ENCODE data around the gene INPP5K. TPM values are rescaled to one million over a fixed set of nuclear protein-coding genes. Genes with fewer than 3 reads are reported as not detected.
A peak's percentile ranks its signal among the peaks of the same experiment; 100 is the strongest.

The INPP5K gene
- total and polyA plus RNA-seq, 2 of the 4 experiments (the other 2 are of a cell fraction): 14.9 to 17.4 TPM

GRCh38 chr17:1560101-1560857 lies 43.9 kb upstream of the INPP5K start:
- no peak overlapping the region for H2AFZ ChIP-seq (replicated peaks; ENCODE audit: low read length, poor library complexity)
- no peak overlapping the region for H3K4me3 ChIP-seq (ENCODE audit: insufficient read depth, low read depth, low read length)
- H3K23ac ChIP-seq (ENCODE audit: low read depth, low read length): peak overlapping the region; percentile 62; the same call in 1 of the 2 replicates
- no peak overlapping the region for H2AK9ac ChIP-seq (replicated peaks; ENCODE audit: low read depth, low read length, poor library complexity)
- no peak overlapping the region for H2BK120ac ChIP-seq (ENCODE audit: low read depth, low read length)
- ATAC-seq (ENCODE audit: low read depth): no peak
- H4K5ac ChIP-seq (ENCODE audit: low read depth, low read length): no peak overlapping the region
- intact Hi-C loops (cut with micrococcal nuclease) (loop anchor here (5.0 kb wide), 1 partner anchor 283 kb away; the partner anchor contains the start of gene TRARG1), in situ Hi-C loops (cut with MboI; ENCODE audit: low sequenced_read_pairs) (no loop called here), dilution Hi-C loops (cut with HindIII; ENCODE audit: low sequenced_read_pairs, unreplicated experiment) (no loop called here)
- no peak overlapping the region for H3K4me2 ChIP-seq (ENCODE audit: low read depth, low read length)
- no peak overlapping the region for H2AK5ac ChIP-seq (ENCODE audit: low read depth, low read length)
- H3K4me1 ChIP-seq (ENCODE audit: control insufficient read depth, insufficient read depth, low read length): peaks cover 9% of the 10 kb centered on the region; the same call in 1 of the 2 replicates
- ChIA-PET CTCF (interaction anchor here (1.3 kb wide), 1 partner anchor 14 kb away, joined by 3 read pairs; no protein-coding TSS in a partner anchor), POLR2A (ENCODE audit: unreplicated experiment) (no interaction called here)
- no peaks in the 10 kb centered on the region for H3K9me3 ChIP-seq (ENCODE audit: control insufficient read depth, insufficient read depth, low read length)
- H3K14ac ChIP-seq (replicated peaks; ENCODE audit: low read depth, low read length): no peak overlapping the region
- H3K27ac ChIP-seq (ENCODE audit: insufficient read depth, low read length): no peak overlapping the region
- DNase-seq: no peak
- 0 out of 2 replicates have a peak overlapping the region, but pooled peaks have one; percentile 90 for H3K9ac ChIP-seq (ENCODE audit: low read depth, low read length)
- BruUV-seq (replicated peaks): no TSS peak
- no peak overlapping the region for H2BK20ac ChIP-seq (ENCODE audit: low read depth, low read length)
- H4K91ac ChIP-seq (ENCODE audit: insufficient read depth, low read depth, low read length): no peak overlapping the region
- peaks cover 13% of the 10 kb centered on the region for H3K36me3 ChIP-seq (ENCODE audit: control insufficient read depth, insufficient read depth, low read length)
- H4K20me1 ChIP-seq (ENCODE audit: insufficient read depth, low read length): peaks cover 64% of the 10 kb centered on the region
- H3K56ac ChIP-seq (ENCODE audit: extremely low read depth, insufficient read depth, low read length): no peak overlapping the region
- no peak overlapping the region for H3K18ac ChIP-seq (ENCODE audit: low read depth, low read length)
- no peak overlapping the region for H2BK15ac ChIP-seq (ENCODE audit: low read depth, low read length)
- no peak overlapping the region for H4K8ac ChIP-seq (ENCODE audit: low read depth in 2 of 2, low read length in 2 of 2)
- H3K27me3 ChIP-seq (ENCODE audit: control insufficient read depth, insufficient read depth, low read length): no peaks in the 10 kb centered on the region
- 94% methylated on average over 10 of the region's 22 CpGs; no CpG with 5 or more reads in 1 of the 2 experiments for WGBS, 2 experiments (ENCODE audit: extremely low coverage in 2 of 2, insufficient read length in 1 of 2)
- H3K79me1 ChIP-seq (ENCODE audit: low read depth in 1 of 2, low read length in 2 of 2): peaks cover 14 to 65% of the 10 kb centered on the region in 2 experiments
- peaks cover 33% of the 10 kb centered on the region for H3K9me1 ChIP-seq (ENCODE audit: insufficient read depth, low read length)
- H2BK5ac ChIP-seq (ENCODE audit: low read depth, low read length, poor library complexity, severe bottlenecking): no peak overlapping the region
- no peak overlapping the region for H3K4ac ChIP-seq (ENCODE audit: low read depth, low read length)
- TF ChIP-seq NFE2L2 (IDR thresholded peaks at IDR 0.05; ENCODE audit: low read depth, low read length) (no peak), RCOR1 (IDR thresholded peaks at IDR 0.05; ENCODE audit: insufficient replicate concordance, low read length) (no peak), RFX5 (IDR thresholded peaks at IDR 0.05; ENCODE audit: low read depth, low read length) (no peak), MAFK (IDR thresholded peaks at IDR 0.05; ENCODE audit: low read depth, low read length) (no peak), POLR2A (IDR thresholded peaks at IDR 0.05; ENCODE audit: low read depth, low read length) (no peak), ELK1 (IDR thresholded peaks at IDR 0.05; ENCODE audit: borderline replicate concordance, low read depth, low read length) (no peak), USF2 (IDR thresholded peaks at IDR 0.05; ENCODE audit: low read depth, low read length) (no peak), RAD21 (IDR thresholded peaks at IDR 0.05; ENCODE audit: low read length) (no peak), MXI1 (IDR thresholded peaks at IDR 0.05; ENCODE audit: borderline replicate concordance, low read depth, low read length) (no peak), FOS (IDR thresholded peaks at IDR 0.05; ENCODE audit: low read depth, low read length) (no peak), CEBPB (IDR thresholded peaks at IDR 0.05; ENCODE audit: low read depth, low read length) (no peak), SMC3 (IDR thresholded peaks at IDR 0.05; ENCODE audit: low read depth, low read length) (no peak)
- TF ChIP-seq, protein P1, sequence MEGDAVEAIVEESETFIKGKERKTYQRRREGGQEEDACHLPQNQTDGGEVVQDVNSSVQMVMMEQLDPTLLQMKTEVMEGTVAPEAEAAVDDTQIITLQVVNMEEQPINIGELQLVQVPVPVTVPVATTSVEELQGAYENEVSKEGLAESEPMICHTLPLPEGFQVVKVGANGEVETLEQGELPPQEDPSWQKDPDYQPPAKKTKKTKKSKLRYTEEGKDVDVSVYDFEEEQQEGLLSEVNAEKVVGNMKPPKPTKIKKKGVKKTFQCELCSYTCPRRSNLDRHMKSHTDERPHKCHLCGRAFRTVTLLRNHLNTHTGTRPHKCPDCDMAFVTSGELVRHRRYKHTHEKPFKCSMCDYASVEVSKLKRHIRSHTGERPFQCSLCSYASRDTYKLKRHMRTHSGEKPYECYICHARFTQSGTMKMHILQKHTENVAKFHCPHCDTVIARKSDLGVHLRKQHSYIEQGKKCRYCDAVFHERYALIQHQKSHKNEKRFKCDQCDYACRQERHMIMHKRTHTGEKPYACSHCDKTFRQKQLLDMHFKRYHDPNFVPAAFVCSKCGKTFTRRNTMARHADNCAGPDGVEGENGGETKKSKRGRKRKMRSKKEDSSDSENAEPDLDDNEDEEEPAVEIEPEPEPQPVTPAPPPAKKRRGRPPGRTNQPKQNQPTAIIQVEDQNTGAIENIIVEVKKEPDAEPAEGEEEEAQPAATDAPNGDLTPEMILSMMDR (conservative IDR thresholded peaks at IDR 0.05; ENCODE audit: low read depth, low read length): no peak

All from IMR-90 (cell line).